ENCODE results near the gene APOL4.

The APOL4 gene

DNA sequence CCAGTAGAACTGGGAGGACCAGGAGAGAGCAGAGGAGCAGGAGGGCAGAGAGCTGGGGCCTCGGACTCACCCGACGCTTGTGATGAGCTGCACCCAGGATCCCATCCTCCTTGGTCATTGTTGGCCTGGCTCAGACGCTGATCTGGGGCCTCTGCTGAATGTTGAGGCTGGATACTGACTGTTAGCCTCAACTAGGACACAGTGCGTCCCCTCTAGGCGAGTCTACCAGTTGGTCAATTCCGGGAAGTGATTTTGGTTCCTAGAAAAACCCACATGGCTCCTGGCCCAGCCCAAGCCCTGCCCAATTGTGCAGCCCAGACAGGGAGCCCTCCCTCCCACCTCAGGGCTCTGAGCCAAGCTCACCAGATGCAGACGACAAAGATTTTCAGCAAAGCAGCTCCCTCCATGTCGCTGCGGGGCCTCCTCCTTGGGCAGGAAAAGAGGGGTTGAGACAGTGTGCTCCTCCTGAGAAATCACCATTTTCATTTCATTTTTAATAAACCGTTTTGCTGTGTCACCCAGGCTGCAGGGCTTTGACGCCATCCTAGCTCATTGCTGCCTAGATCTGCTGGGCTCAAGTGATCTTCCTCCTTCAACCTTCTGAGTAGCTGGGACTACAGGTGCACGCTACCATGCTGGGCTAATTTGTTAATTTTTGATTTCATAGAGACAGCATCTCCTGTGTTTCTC, at the start of gene APOL4:
TSS of gene APOL4 (minus strand) at position 180 of the 690 bp plus-strand sequence. CDS start at position 105, 75 bp downstream.
- DNase-seq (ENCODE audit: low spot score) = no peak

DNA sequence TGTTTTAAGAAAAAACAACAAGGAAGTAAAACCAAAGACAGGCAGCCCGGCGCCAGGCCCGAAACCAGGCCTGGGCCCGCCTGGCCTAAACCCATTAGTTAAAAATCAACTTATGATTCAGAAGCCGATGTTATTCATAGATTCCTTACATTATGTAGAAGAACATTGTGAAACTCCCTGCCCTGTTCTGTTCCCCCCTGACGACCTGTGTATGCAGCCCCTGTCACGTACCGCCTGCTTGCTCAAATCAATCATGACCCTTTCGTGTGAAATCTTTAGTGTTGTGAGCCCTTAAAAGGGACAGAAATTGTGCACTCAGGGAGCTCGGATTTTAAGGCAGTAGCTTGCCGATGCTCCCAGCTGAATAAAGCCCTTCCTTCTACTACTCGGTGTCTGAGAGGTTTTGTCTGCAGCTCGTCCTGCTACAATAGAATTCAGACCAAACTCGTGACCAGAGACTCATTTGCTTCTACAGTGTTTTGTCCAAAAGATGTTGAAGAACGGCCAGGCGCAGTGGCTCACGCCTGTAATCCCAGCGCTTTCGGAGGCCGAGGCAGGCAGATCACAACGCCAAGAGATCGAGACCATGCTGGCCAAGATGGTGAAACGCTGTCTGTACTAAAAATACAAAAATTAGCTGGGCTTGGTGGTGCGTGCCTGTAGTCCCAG, 48.8 kb upstream of the APOL4 start:
- peak; percentile 74 for DNase-seq (ENCODE audit: low spot score)

- DNase-seq (ENCODE audit: low spot score) = no peak
These were observed 47.6 kb upstream of the APOL4 start for GRCh38 chr22:36249160-36249559.

GRCh38 chr22:36247955-36248354, 46.3 kb upstream of the APOL4 start:
- DNase-seq (ENCODE audit: low spot score) = no peak

DNA sequence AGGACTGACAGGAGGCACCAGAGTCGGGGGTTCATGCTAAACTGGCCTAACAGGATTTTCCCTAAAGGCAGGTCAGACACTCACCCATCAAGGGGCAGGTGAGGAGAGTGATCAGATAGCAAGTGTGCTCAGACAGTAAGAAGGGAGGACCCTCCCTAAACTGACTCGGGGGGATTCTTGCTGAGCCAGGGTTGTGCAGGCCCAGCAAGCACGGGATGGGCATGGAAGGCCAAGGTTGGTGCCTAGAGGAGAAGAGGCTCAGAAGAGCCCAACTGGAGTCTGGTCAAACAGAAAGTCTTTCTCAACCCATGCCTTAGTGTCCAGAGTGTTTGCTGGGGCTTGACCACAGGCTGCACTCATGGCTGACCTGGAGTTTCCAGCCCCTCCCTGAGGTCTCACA, 45.1 kb upstream of the APOL4 start:
- DNase-seq (ENCODE audit: low spot score) = no peak

GRCh38 chr22:36245805-36246356, 44.3 kb upstream of the APOL4 start:
- no peak for DNase-seq (ENCODE audit: low spot score)

GRCh38 chr22:36244522-36245391, 43.1 kb upstream of the APOL4 start:
- DNase-seq (ENCODE audit: low spot score) = no peak

DNA sequence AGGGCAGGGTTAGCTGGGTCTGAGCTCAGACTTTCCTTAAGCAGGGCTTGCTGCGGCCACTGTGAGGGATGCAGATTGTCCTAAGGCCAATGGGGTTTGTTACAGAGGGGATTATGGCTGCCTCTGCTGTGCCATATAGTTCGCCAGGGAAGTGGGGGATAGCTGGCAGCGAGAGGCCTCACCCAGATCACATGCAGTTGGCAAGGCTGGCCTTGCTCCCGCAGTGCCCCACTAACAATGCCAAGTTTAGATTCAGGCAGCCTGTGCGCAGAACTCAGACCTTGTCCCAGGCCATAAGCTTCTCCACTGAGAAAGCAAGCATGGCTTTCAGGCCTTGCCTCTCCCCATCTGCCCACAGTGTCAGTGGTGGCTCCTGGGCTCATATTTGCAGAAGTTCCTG, 42.4 kb upstream of the APOL4 start:
- no peak for DNase-seq (ENCODE audit: low spot score)

GRCh38 chr22:36239401-36240171, 38.0 kb upstream of the APOL4 start, which contains the start of gene APOL2:
Gene APOL2, minus strand, starts transcription at chr22:36239527. Its CDS starts 6,365 bp downstream, at chr22:36233162.
- peak; percentile 94 for DNase-seq (ENCODE audit: low spot score)

DNA sequence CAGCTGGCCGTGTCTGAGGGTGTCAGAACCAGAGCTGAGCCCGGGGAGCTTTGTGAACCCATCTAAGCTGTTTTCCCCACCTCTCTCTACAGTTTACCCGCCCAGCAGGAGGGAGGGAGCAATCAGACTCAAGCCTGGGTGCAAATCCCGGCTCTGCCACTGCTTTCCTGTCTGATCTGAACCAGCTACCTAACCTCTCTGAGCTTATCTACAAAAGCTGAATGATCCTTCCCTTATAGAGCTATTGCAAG, 37.5 kb upstream of the APOL4 start:
- DNase-seq (ENCODE audit: low spot score) = no peak

GRCh38 chr22:36238373-36239149, 37.0 kb upstream of the APOL4 start:
- DNase-seq (ENCODE audit: low spot score) = peak; percentile 34

GRCh38 chr22:36237462-36238372, 36.1 kb upstream of the APOL4 start:
- DNase-seq (ENCODE audit: low spot score) = no peak

DNA sequence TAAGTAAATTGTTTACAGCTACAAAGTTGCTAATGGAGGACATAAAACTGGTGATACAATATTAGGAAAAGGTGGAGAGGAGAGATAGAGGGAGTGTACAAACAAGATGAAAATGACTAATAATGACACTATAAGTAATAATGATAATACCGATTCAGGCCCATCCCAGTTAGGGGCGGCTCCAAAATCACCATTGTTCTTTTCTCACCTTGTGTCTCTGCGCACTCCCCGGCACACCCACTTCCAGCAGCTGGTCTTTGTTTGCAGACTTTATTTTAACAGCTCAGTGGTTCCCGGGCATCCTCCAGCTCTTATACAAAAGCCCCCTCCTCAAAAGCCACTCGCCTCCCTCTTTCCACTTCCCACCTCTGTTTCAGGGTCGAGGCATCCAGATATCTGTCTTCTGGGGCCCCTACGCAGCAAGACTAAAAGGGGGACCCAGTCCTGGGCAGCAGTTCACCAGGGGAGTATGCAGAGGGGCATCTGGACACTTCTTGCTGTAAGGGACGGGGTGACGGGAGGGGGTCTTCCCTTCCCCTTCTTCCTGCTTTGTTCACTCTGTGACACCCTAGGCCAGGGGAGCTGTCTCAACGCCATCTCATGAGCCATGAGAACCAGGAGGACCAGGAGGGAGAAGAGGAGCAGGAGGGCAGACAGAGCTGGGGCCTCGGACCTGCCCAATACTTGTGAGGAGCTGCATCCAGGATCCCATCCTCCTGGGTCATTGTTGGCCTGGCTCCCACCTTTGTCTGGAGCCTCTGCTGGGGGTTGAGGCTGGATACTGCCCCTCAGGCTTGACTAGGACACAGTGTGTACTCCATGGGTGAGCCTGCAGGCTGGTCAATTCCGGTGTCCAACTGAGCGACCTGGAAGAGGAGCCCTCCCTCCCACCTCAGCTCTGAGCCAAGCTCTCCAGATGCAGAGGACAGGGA, 35.0 kb upstream of the APOL4 start:
- no peak for DNase-seq (ENCODE audit: low spot score)

GRCh38 chr22:36235585-36235984, 34.0 kb upstream of the APOL4 start:
- no peak for DNase-seq (ENCODE audit: low spot score)

- DNase-seq (ENCODE audit: low spot score) = no peak
These were observed 33.3 kb upstream of the APOL4 start for GRCh38 chr22:36234919-36235318.

DNA sequence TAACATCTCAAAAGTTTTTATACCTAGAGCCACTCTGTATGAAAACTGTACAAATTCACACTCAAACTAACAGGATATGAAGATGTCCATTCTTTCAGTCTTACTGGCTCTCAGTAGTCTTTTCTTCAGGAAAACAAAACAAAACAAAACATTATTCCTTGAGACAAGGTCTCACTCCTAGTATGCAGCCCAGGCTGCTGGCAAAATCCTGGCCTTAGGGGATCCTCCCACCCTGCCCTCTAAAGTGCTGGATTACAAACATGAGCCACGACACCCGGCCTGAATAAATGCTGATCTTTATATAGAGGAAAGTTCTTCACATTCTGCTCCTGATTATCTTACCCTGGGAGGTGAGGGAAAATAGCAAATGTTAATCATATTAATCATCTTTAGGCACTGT, 32.6 kb upstream of the APOL4 start:
- DNase-seq (ENCODE audit: low spot score) = no peak

- no peak for DNase-seq (ENCODE audit: low spot score)
These were observed 32.2 kb upstream of the APOL4 start for GRCh38 chr22:36233796-36234195.

GRCh38 chr22:36232715-36233401, 31.2 kb upstream of the APOL4 start:
- no peak for DNase-seq (ENCODE audit: low spot score)

All from pons (tissue), 1 donor.